ENCODE results near the gene DNMBP. TPM values are rescaled to one million over a fixed set of nuclear protein-coding genes. Genes with fewer than 3 reads are reported as not detected.
"Not testable (repeated sequence)": the region's sequence is repeated elsewhere in the genome, so short reads cannot be mapped to it uniquely, and the experiment has no call there.

The DNMBP gene
- total RNA-seq, 1 donor from 2014 or later, result 7.7 TPM

- H3K27ac ChIP-seq (replicated peaks), result no peak overlapping the region
- no peaks in the 10 kb centered on the region for H3K4me1 ChIP-seq
- no peaks in the 10 kb centered on the region for H3K9me3 ChIP-seq (replicated peaks)
- no peak overlapping the region for H3K4me3 ChIP-seq
- TF ChIP-seq CTCF (IDR thresholded peaks at IDR 0.05; ENCODE audit: borderline replicate concordance), result no peak
- intact Hi-C loops (cut with micrococcal nuclease), result loop anchor here (10.0 kb wide), 1 partner anchor 165 kb away; no protein-coding TSS in a partner anchor
- no peak for DNase-seq
- peaks cover 22% of the 10 kb centered on the region for H3K27me3 ChIP-seq (ENCODE audit: low read depth)
- no peaks in the 10 kb centered on the region for H3K36me3 ChIP-seq
These were observed 10.0 kb upstream of the DNMBP start for GRCh38 chr10:100019787-100020141.

- no peak for DNase-seq
- Histone ChIP-seq H3K27me3 (ENCODE audit: low read depth) (no peaks in the 10 kb centered on the region), H3K9me3 (replicated peaks) (no peaks in the 10 kb centered on the region), H3K4me1 (peaks cover 9% of the 10 kb centered on the region), H3K4me3 (no peak overlapping the region), H3K36me3 (no peaks in the 10 kb centered on the region), H3K27ac (replicated peaks) (no peak overlapping the region)
- TF ChIP-seq CTCF (IDR thresholded peaks at IDR 0.05; ENCODE audit: borderline replicate concordance), result no peak
- intact Hi-C loops (cut with micrococcal nuclease), result loop anchor here (10.0 kb wide), 1 partner anchor 159 kb away; no protein-coding TSS in a partner anchor
These were observed 4.5 kb upstream of the DNMBP start for GRCh38 chr10:100014071-100014762.

- DNase-seq, result no peak
- H3K4me1 ChIP-seq, result peaks cover 15% of the 10 kb centered on the region
- no peaks in the 10 kb centered on the region for H3K27me3 ChIP-seq (ENCODE audit: low read depth)
- H3K27ac ChIP-seq (replicated peaks), result no peak overlapping the region
- H3K9me3 ChIP-seq (replicated peaks), result no peaks in the 10 kb centered on the region
- intact Hi-C loops (cut with micrococcal nuclease), result loop anchor here (10.0 kb wide), 1 partner anchor 159 kb away; no protein-coding TSS in a partner anchor
- TF ChIP-seq CTCF (IDR thresholded peaks at IDR 0.05; ENCODE audit: borderline replicate concordance), result no peak
- no peak overlapping the region for H3K4me3 ChIP-seq
- H3K36me3 ChIP-seq, result no peaks in the 10 kb centered on the region
These were observed 3.9 kb upstream of the DNMBP start for GRCh38 chr10:100013621-100014020.

GRCh38 chr10:100011906-100012305, 2.2 kb upstream of the DNMBP start:
- H3K4me1 ChIP-seq, result peaks cover 32% of the 10 kb centered on the region
- H3K9me3 ChIP-seq (replicated peaks); H3K4me3 ChIP-seq; H3K36me3 ChIP-seq; H3K27me3 ChIP-seq (ENCODE audit: low read depth); DNase-seq; H3K27ac ChIP-seq (replicated peaks): not testable (repeated sequence)
- intact Hi-C loops (cut with micrococcal nuclease), result loop anchor here (10.0 kb wide), 1 partner anchor 157 kb away; no protein-coding TSS in a partner anchor

GRCh38 chr10:100009283-100009792, 409 bp downstream of the DNMBP start:
- H3K36me3 ChIP-seq, result no peaks in the 10 kb centered on the region
- peaks cover 58% of the 10 kb centered on the region for H3K4me1 ChIP-seq
- DNase-seq, result no peak
- TF ChIP-seq CTCF (IDR thresholded peaks at IDR 0.05; ENCODE audit: borderline replicate concordance), result no peak
- H3K27ac ChIP-seq (replicated peaks), result peak overlapping the region; percentile 92
- H3K4me3 ChIP-seq, result peak overlapping the region; percentile 92
- no peaks in the 10 kb centered on the region for H3K9me3 ChIP-seq (replicated peaks)
- H3K27me3 ChIP-seq (ENCODE audit: low read depth), result no peaks in the 10 kb centered on the region
- intact Hi-C loops (cut with micrococcal nuclease), result no loop called here

GRCh38 chr10:100008708-100009282, 952 bp downstream of the DNMBP start:
- peaks cover 62% of the 10 kb centered on the region for H3K4me1 ChIP-seq
- intact Hi-C loops (cut with micrococcal nuclease), result no loop called here

More at GRCh38 chr10:100008708-100009282, 952 bp downstream of the DNMBP start:
- no peaks in the 10 kb centered on the region for H3K9me3 ChIP-seq (replicated peaks)
- no peaks in the 10 kb centered on the region for H3K36me3 ChIP-seq
- peak overlapping the region; percentile 92 for H3K4me3 ChIP-seq
- DNase-seq, result no peak
- H3K27me3 ChIP-seq (ENCODE audit: low read depth), result no peaks in the 10 kb centered on the region
- peak overlapping the region; percentile 92 for H3K27ac ChIP-seq (replicated peaks)
- TF ChIP-seq CTCF (IDR thresholded peaks at IDR 0.05; ENCODE audit: borderline replicate concordance), result no peak
